ENCODE data around the gene ANOS1.
"Not testable (repeated sequence)": the region's sequence is repeated elsewhere in the genome, so short reads cannot be mapped to it uniquely, and the experiment has no call there.

ANOS1 gene

DNA sequence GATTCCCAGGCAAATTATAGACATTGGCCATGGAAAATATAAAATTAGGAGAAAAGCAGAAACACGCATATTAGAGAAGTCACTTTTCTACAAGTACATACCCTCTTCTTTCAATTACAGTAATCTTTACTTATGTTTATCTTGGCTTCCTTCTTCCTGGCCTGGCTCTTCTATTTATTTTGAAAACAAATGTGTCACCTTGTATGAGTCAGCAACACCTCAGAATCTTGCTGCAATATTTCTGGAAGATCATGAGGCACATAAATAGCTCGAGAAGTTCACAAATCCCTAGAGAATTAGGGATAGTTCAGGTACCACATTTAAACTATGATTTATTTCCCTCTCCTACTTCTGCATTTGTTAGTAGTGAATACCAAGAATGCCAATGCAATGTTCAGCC is 124.6 kb downstream of the ANOS1 start:
- no peak for DNase-seq

DNA sequence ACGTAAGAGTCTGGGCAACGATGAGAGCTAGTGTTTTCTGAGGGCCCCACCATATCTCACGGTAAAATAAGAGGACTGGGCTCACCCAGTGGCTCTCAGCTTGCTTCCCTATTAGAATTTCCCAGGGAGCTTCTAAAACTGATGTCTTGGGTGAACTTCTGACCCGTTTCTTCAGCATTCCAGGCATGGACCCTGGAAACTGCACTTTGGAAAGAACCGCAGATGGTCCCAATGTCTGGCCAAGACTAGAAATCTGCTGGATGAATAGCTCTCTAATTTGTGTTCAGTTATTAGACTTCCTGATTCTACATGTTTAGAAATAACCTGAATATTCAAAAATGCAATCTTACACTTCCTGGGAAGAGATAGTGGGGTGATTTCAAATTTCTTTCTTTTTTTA is 127.8 kb downstream of the ANOS1 start:
- DNase-seq = no peak

DNA sequence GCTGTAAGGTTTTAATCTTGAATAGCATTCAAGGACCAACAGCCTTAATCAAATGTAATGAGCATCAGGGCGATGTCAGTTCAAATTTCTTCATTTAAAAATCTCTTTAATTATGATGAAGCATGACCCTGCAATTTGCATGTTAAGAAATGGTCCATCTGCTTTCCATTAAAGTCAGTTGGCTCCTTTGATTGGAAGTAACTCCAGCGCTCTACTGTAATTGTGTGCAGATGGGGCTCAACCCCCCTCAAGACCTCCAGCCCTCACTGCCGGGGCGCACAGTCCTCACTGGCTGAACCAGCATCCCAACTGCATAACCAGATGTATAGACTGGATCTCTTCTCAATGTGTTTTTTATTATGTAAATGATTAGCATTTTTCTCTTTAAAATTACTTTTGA is 140.4 kb downstream of the ANOS1 start:
- DNase-seq = no peak

DNA sequence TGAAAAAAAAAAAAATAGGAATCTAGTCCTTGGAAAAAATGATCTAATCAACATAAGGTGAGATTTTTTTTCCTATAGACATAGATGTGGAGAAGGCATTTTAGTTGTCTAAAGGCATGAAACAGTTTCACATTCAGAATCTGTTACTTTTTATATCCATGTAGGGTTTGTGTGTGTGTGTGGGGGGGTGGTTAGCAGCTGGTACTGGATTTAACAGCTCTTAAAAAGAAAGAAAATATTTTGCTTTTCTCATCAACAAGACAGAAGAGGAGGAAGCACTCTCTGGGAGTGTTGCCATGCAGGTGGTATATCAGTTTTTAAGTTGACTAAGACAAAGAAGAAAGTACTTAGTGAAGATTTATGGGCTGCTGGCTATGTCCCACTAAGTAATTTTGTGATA is 145.0 kb downstream of the ANOS1 start:
- no peak for DNase-seq

DNA sequence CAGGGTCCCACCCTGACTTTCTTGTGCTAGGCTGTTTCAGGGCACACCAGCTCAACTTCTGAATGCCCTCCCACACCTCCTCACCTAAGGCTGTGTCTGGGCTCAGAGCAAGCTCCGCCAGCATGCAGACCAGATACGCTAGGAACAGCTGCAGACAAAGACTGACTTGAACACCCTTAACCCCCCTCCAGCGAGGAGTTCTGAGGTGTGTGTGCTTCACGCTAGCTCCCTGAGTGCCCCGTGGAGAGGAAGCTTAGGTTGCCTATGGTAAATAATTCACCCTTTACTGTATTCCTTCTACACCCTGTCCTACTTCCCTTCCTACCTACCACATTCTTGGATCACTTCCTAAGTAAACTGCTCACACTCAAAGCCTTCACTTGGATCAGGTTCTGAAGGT is 152.3 kb downstream of the ANOS1 start:
- no peak for DNase-seq

DNA sequence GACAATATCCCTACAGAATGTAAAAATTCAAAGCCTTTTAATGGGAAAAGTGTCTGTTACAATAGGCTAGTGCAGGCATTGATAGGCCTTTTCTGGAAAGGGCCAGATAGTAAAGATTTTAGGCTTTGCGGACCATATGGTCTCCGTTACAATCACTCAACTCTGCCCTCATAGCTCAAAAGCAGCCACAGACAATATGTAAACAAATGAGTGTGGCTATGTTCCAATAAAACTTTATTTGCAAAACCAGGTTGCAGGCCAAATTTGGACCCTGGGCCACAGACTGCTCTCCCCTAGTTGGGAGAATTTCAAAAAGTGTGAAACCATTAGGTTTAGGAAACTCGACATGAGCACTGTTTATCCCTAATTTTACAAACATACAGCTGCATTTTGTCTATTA is 155.1 kb downstream of the ANOS1 start:
- no peak for DNase-seq

DNA sequence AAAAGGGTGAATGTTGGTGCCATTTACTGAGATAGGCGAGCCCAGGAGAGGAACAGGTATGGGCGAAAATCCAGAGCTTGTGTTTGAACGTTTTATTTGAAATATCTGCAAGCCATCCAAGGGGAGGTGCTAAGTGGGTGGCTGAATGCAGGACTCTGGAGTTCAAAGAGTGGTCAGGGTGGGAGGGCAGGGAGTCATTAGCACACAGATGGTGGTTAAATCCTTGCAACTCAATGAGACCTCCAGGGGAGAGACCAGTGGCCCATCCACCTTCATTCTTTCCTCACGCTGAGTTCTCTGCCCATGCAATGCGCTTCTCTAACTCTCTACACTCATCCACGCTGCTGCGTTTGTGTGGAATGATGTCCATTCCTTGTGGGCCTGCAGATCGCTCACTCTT is 166.2 kb downstream of the ANOS1 start:
- DNase-seq = no peak

DNA sequence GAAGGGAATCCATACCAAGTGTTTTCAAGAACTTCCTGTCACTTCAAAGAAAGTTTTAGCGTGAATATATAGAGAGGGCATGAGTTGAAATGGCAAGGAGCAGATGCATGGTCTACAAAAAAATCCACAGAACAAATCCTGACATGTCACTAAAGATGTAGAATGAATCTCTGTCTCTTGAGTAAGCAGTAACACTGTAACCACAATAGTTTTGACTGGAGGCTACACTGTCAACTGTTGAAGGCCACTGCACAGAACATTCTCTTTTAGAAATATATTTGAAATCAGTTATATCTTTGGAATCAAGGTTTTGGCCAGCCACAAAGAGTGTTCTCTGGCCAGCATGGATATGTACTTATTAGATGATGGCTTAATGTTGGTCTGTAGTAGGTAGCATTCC is 183.5 kb downstream of the ANOS1 start:
- DNase-seq = no peak

DNA sequence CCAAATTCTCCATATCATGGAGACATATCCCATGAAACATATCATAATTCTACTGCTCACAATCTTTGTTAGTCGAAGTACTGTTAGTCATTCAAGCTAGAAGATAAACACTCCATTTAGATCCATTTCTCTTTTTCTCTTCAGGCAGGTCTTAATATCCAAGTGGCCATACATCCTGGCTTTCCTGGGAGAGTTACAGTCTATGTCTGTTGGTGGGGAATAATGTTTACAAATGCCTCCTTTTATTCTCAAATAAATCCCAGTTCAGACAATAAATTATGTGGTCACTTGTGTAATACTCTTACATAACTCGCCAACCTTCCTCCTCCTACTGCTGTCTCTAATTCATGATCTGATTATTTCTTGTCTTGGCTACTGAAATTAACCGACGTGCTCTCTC is 185.2 kb downstream of the ANOS1 start:
- no peak for DNase-seq

DNA sequence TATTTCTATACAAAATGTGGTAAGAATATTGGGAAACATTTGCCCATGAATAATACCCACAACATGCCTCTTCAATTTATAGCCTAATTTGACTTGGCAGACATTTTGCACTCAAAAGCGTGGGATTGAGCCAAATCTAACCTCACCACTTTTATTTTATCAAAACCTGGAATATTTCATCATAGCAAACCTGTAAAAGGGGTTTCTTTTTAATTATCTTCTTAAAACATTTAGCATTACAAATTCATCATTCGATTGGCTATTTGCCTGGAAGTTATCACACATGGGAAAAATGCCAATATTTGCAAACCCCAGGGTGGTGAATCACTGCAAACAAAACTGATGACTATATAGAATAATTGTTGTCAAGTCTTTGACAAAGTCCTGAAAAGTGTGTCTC is 211.1 kb downstream of the ANOS1 start:
- DNase-seq = no peak

DNA sequence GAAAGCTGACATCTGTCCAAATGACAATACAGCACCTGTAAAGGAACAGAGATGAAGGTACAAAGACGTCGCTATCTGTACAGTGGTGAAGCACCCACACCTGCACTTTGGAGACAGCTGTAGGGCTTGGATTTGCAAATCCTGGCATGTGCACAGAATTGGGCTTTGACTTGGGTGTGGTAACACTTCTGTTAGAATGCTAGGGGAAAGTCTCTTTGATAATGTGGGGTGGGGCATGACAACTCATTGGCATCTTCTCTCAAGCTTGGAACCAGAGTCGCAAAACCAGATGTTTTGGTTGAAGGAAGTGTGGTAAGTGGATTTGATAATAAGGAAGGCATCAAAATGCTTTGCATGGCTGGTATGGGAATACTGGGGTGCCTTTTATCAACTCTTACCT is 211.8 kb downstream of the ANOS1 start:
- no peak for DNase-seq

DNA sequence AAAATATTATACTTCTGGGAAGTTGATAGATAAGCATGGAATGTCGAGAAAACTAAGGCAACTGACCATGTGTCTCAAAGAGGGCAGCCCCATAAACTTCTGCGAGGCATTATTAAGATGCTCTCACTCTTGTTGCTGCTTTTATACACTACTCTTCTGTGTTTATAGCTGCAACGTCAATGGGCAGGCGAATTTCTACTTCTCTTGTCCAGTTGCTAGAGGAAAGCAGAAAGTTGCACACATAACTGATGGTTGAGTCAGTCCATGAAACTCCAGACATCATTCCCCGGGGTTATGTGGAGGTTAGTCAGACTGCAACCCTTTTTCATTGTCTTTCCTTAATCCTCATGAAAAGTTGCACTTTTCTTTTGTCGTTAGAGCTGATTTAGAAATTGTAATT is 227.5 kb downstream of the ANOS1 start:
- no peak for DNase-seq

DNA sequence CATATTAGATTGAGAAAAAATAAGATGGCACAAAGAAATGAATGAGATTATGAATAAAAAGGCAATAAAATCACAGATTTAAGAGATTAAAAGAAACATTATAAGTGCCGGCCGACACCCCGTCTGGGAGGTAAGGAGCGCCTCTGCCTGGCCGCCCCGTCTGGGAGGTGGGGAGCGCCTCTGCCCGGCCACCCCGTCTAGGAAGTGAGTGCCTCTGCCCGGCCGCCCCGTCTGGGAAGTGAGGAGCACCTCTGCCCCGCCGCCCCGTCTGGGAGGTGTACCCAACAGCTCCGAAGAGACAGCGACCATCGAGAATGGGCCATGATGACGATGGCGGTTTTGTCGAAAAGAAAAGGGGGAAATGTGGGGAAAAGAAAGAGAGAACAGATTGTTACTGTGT is 229.8 kb downstream of the ANOS1 start:
- not testable (repeated sequence) for DNase-seq

DNA sequence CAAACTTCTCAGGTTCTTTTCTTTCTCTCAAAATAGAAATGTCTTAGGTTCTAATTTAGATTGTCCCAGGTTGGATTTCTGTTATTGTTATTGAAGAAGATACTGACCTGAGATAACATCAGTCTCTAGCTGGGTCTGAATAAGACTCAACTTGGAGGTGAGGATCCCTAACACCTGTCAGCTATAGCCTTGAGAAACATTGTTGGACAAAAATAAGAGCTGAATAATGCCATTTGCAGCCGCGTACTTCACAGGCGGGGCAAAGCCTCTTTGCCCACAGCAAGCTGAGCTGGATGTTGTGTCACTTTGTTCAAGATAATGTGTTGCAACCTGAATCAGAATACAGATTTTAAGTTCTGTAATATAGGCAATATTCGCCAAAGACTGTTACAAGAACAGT is 231.7 kb downstream of the ANOS1 start:
- no peak for DNase-seq

DNA sequence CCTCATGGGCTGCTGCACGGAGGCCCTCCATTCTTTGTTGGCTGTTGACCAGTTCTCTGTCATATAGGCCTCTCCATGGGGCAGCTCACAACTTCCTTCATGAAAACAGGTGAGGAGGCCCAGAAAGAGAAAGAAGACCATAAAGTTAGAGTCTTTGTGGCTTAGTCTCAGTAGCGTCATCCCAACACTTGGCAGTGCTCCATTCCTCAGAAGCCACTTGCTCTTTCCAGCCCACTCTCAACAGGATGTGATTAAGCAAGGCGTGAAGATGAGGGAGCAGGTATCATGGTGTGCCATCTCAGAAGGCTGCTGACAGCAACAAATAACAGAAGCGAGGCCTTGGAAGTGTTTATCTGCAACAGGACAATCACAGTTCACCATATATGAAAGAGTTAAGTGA is 236.9 kb downstream of the ANOS1 start:
- not testable (repeated sequence) for DNase-seq

DNA sequence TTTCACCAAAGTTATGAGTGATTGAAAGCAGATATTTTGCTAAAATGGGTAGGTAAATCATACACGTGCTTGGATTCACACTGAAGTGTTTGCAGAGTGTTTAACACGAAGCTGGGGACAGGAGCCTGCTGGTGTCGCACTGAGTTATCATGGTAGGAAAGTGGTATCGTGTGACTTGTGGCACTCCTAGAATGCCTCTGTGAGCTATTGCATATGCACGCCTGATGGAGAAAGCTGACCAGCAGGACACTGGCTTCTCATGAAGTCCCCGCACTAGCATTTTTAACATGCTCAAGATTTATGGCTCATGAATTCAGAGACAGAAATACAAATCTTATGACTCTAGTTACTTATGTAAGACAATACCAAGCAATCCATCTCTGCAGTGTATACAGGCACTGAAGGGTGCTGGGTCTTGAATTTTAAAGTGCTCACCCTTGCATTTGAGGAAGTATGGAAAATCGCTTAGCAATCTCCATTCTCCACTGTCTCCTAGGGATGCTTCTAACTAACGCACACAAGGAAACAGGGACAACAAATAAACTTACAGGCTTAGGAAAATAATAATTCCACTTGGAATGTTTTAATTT is 247.5 kb downstream of the ANOS1 start:
- no peak for DNase-seq

All from CD4-positive, alpha-beta T cell treated with Interleukin-6 for 4 hours (primary cell).